GM18526 (cell line): ENCODE data around the gene PXDC1.

Experiments
- POLR2A ChIP-seq: IDR thresholded peaks from 3 replicates; pipeline ENCODE4 v1.6.1; 2011; ENCODE audit not compliant: insufficient read length; ENCODE audit errors: extremely low read depth

Gene PXDC1

DNA sequence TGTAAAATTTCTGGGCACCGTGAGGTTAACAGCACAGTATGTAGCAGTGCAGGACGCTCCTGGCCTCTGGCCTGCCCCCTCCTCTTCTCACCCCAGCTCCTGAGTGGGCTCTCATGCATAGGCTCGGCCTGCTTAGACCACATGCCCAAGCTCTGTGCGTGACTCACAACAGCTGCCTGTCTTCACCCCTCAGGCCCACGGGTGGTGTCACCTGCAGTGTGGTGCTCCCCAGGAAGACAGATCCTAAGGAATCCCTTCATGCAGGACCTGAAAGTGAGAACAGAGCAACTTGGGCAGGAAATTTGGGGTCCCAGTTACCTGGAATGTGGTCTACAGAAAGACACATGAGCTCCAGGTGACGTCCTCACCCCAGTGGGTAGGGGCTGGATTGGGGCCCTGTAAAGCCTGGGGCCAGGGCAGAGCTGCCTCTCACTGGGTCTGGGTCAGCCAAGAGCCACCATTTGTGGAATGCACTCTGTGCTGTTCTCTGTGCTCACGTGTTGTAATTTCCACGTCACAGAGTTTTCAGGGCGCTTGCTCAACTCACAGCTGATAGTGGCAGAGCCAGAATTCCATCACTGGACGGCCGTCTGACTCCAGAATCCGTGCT, 37.0 kb upstream of the PXDC1 start:
- no peak for TF ChIP-seq POLR2A

DNA sequence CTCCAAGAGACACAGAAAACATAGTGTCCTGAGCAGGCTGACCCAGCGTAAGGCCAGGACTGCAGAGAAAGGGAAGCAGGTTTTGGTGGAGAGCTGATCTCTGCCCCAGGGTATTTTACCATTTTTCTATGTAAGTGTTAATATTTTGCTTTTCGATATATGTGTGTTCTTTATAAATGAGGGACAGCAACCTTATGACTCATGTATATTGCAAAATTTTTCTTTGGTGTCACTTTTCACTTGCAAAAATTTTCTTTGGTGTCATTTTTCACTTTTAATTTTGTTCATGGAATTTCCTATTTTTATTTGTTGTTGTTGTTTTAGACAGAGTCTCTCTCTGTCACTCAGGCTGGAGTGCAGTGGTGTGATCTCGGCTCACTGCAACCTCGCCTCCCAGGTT, 34.6 kb upstream of the PXDC1 start:
- no peak for TF ChIP-seq POLR2A

DNA sequence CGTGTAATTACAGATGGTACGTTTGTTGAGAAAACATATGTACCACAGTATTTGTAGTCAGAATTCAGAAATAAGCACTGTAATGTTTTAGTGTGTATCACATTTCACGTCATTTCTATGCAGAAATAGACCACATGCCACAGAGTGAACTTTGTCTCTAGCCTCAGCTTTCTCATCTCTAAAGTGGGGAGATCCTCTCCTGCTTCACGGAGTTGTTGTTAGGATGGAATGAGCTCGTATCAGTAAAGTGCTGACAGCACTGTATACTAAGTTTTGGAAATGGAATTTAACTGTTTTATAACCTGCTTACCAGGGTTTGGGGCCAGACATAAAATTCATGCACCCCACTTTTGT, 34.2 kb upstream of the PXDC1 start:
- no peak for TF ChIP-seq POLR2A

DNA sequence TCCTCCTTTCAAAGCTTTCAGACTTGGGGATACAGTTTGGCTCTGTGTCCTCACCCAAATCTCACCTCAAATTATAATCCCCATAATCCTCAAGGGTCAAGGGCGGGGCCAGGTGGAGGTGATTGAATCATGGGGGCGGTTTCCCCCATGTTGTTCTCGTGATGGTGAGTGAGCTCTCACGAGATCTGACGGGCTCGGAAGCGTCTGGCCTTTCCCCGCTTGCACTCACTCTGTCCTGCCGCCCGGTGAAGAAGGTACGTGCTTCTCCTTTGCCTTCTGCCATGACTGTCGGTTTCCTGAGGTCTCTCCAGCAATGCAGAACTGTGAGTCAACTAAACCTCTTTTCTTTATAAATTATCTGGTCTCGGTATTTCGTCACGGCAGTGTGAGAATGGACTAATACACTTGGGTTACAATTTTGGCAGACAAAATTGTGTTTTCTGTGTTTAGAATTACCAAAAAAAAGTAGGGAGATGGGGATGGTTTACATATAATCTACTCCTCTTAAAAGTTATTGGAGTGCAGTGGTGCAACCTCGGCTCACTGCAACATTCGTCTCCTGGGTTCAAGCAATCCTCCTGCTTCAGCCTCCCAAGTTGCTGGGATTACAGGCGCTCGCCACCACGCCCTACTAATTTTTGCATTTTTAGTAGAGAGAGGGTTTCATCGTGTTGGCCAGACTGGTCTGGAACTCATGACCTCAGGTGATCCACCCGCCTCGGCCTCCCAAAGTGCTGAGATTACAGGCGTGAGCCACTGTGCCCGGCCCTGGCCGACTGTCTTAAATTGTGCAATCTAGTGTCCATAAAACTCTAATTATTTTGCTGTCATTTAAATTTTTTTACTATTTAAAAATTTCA, 33.6 kb upstream of the PXDC1 start:
- TF ChIP-seq POLR2A: no peak

DNA sequence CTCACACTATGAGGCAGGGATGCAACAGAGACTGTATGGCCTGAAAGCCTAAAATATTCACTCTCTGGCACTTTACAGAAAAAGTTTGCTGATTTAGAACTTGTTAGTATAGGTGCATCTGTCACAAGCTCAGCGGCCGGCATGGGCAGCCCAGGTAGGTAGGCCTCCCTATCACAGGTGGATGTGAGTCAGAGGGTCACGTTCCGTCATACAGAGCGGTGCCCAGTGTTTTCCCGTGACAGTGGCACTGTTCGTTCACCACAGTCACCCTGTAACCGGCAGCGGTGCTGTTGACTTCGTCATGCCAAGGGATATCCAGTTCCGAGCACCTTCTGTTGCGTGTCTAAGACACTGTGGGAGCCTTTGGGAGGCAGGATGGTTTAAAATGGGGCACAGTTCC, 32.9 kb upstream of the PXDC1 start:
- TF ChIP-seq POLR2A: no peak

DNA sequence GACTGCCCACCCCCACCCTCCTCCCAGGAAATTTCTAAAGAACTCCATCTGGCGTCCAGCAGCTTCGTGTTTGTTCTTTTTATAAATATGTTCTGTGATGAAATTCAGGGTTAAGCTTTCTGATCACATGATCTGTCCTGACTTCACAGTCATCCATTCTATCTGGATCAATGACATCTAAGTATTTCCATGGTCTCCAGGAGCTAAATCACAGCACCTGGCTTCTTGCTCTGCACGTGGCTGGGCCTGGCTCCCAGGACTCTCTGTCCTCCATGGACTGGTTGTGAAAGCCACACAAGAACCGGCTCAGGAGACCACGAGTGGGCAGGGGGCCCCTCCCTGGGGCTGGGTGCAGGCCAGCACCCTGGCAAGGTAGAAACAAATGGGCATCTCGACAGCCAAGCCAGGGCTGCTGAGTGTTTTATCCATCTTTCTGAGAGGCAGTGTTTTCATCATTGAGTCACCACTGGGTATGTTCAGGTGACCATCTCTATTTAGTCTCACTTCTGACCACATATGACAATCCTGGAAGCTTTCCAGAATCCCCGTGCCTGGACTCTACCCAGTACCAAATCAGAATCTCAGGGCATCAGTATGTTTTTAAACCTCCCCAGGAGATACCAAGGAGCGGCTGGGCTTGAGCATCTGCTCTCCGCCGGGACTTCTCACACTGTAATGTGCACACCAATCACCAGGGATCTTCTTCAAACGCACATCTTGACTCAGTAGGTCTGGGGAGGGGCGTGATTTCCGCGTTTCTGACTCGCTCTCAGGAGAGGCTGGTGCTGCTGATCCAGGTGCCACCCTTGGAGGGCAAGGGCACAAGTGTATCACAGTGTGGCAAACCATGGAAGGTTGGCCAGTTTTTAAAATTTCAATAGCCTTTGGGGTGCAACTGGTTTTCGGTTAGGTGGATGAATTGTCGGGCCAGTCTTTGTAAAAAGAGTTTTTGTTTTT, 31.6 kb upstream of the PXDC1 start:
- TF ChIP-seq POLR2A: no peak

DNA sequence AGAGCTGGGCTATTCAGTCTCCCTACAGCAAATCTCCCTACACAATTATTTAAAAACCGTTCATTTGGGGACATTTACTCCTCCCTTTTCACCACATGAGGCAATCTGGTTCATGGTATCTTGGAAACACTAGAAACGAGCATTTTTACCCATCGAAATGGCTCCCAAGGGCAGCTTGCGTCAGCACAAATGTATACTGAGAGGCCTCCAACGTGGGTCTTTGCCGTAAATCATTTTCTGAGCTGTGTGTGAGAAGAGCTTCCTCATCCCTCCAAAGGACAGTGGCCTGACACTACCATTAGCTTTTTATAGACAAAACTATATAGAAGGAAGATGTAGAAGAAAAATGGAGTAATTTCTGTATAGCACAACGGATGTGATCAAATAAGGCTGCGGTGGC, 30.0 kb upstream of the PXDC1 start:
- no peak for TF ChIP-seq POLR2A

DNA sequence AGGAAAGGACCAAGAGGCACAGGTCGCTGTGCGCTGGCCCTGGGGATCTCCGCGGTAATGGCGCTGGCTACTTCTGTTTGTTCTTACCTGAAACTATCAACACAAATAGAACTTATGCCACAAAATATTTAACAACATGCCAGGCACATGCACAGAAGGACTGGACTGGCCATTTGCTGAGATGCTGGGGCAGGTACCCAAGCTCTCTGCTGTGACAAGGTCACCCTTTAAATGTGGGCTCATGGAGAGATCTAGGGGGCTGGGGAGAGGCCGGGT, 28.0 kb upstream of the PXDC1 start:
- TF ChIP-seq POLR2A: no peak

DNA sequence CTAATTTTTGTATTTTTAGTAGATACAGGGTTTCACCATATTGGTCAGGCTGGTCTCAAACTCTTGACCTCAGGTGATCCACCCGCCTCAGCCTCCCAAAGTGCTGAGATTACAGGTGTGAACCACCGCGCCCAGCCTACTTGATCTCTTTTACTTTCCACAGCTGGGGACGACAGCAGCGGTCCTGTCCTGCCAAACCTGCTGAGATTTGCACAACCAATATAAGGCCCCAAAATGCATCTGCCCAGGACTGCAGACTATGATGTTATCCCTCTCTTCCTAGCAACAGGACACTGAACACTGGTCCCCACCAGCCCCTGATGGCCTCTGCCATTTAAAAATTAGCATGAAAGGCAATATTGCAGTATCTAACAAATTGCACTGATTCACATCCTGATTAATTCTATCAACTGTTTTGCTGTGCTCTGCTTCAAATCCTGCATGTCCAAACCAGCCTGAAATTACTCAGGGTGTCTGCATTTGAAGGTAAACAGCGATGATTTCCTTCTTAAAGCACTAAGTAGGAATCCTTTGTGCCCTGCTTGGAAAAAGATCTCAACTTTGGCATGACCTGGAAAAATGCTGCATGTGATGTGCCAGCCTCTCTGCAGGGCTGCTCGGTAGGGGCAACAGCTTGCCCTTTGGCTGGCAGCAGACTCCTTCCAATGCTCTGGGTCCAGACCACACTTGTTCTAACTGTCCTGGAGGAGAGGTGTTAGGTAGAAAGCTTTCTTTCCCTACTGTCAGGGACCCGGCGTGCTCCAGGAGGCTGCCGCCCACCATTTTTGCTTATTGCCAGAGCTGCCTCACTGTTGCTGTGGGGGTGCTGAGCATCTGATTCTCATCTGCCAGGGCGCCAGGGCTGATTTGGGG, 27.4 kb upstream of the PXDC1 start:
- TF ChIP-seq POLR2A: no peak

DNA sequence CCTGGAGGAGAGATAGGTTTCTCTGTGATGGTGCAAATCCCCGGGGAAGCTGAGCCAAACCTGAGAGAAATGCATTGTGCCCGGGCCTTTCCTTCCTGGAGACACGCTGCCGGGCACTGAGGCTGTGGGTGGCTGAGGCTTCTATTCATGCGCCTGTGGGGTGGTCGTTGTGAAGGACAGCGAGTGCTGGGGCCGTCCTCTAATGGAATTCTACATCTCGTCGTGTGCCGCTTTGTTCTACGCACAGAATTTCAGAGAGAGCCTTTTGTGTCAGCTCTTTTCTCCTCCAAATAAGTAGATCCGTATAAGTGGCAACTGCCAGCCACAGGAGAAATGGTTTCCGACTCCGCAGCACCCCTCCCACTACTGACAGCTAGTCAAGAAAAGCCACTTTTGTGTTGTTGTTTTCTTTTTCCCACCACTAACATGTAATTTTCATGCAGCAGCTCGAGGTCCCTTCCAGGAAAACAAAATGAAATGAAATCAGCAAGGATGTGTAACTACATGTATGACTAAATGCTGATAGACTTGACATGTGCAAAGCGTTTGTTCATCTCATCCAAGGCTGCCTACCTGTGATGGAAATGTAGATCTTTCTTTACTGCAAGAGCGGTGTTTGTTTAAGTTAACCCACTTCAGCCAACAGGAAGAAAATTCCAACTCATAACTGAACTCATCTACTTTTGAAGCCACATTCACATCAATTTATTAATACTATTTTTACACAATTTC, 26.4 kb upstream of the PXDC1 start:
- TF ChIP-seq POLR2A: no peak

DNA sequence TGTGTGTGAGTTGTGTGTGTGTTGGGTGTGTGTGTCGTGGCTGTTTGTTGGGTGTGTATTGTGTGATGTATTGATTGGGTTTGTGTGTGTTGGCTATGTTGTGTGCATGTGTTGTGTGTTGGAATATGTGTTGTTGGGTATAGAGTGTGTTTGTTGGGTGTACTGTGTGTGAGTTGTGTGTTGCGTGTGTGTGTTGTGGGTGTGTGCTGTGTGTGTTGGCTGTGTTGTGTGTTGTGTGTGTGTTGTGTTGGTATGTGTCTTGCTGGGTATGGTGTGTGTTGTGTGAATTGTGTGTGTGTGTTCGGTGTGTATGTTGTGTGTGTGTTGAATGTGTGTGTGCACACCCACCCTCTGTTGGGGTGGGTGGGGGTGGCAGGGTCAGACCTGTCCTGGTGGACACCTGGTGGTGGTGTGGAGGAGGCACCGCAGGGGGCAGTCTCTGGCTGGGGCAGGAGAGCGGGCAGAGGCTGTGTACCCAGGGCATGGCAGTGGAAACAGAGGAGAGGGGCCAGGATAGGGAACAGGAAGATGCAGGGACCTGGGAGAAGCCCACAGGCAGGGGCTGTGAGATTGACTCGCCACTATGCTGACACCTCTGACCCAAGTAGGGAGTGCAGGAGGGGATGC, 25.5 kb upstream of the PXDC1 start:
- no peak for TF ChIP-seq POLR2A

DNA sequence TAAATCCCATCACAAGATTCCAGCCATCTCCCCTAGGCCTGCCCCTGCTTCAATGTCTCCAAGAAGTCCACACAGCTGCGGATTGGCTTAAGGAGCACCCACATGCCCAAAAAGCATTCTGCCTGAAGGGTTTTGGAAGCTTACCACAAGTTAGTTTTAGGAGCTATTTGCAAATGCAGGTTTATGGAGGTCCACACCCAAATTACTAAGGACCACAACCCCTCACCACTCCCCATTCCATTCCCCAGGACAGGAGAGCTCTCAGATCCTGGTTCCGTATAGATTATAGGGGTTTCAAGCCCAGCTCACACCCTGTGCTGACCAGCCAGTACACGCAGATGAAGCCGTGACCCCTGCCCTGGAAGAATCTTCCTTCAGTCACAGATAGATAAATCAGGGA, 24.3 kb upstream of the PXDC1 start:
- TF ChIP-seq POLR2A: no peak

DNA sequence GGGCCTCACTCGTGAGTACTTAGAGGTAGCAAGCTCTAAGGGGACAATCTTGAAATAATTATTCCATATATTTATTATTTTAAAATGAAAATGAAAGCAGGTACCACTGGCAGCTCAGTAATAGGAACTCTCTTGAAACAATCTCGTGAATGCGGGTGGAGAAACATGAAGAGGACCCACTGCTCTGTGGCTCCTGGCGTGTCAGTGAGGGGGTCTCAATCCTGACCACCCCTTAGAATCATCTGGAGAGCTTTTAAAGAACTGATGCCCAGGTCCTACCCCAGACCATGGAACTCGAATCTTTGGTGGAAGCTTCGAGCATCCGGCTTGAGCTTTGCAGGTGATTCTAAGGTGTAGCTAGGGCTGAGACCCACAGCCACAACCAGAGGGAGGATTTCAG, 23.9 kb upstream of the PXDC1 start:
- TF ChIP-seq POLR2A: no peak
